Spleen (tissue), 7 donors: ENCODE results near the gene PRRX1.

Source experiments
- CTCF ChIP-seq, 11 experiments: fragments of 200-600 bp in 7 of 11; fragments of 450-650 bp in 4 of 11; sonication (generic) in 4 of 11; IDR thresholded peaks in 8 of 11; conservative IDR thresholded peaks in 3 of 11; 1 replicate in 7 of 11; 2 replicates in 4 of 11; pipeline versions ENCODE4 v1.4.0 to v1.8.0; 2016 to 2021; ENCODE audit warnings: antibody characterized with exemption in 11 of 11, inconsistent platforms in 4 of 11, mild to moderate bottlenecking in 1 of 11
- POLR2A ChIP-seq, 3 donors: fragments of 450-650 bp; IDR thresholded peaks; one replicate each; pipeline ENCODE4 v1.5.1; 2017; ENCODE audit warnings: antibody characterized with exemption in 3 of 3, mild to moderate bottlenecking in 1 of 3
- POLR2AphosphoS5 ChIP-seq, 3 donors: sonication (generic); formaldehyde crosslinking; IDR thresholded peaks; one replicate each; pipeline ENCODE4 v1.5.1; 2017; ENCODE audit warnings: antibody characterized with exemption in 3 of 3
- donor health status: DM: no; HTN: no; CAD: no; lungs with moderate emphysema.
- donor health status: DM: no; HTN: no; CAD: no.
- donor health status: DM: no; HTN: no; CAD: no.

GRCh38 chr1:170698301-170699275 lies 34.7 kb downstream of the PRRX1 start:
- TF ChIP-seq POLR2AphosphoS5 (IDR thresholded peaks at IDR 0.05) (no peak), CTCF (IDR thresholded peaks at IDR 0.05 in 8 of 11, conservative IDR thresholded peaks at IDR 0.05 in 3 of 11) (no peak), POLR2A (IDR thresholded peaks at IDR 0.05) (no peak)
